Thyroid gland (tissue), 4 donors: Measurements from ENCODE around the gene ALS2.

Source experiments
- CTCF ChIP-seq, 6 experiments: fragments of 200-600 bp in 3 of 6; fragments of 450-650 bp in 3 of 6; sonication (generic) in 3 of 6; IDR thresholded peaks; one replicate each; pipeline ENCODE4 v1.5.1; 2016 to 2019; ENCODE audit warnings: antibody characterized with exemption in 6 of 6, mild to moderate bottlenecking in 2 of 6, inconsistent platforms in 1 of 6, moderate library complexity in 1 of 6
- POLR2A ChIP-seq, 2 donors: fragments of 450-650 bp; IDR thresholded peaks; one replicate each; pipeline ENCODE4 v1.6.1; 2017; ENCODE audit warnings: antibody characterized with exemption in 2 of 2, mild to moderate bottlenecking in 2 of 2, moderate library complexity in 1 of 2

- TF ChIP-seq CTCF (IDR thresholded peaks at IDR 0.05) (no peak), POLR2A (IDR thresholded peaks at IDR 0.05) (no peak)
Observed at GRCh38 chr2:201715459-201715858, 65.3 kb downstream of the ALS2 start.
